CD14-positive monocyte (primary cell): ENCODE data around the gene MOCOS. TPM values are rescaled to one million over a fixed set of nuclear protein-coding genes. Genes with fewer than 3 reads are reported as not detected.
A peak's percentile ranks its signal among the peaks of the same experiment; 100 is the strongest.

Source experiments
- DNase-seq, 3 donors: peaks; one replicate each; pipeline ENCODE4 v3.0.0-alpha.2; 2011 to 2022
- H2AFZ ChIP-seq: 2 replicates; pipeline ENCODE4 v1.6.0; 2012; ENCODE audit warnings: mild to moderate bottlenecking, low read depth, low read length, inconsistent platforms; ENCODE audit not compliant: insufficient read depth, poor library complexity, severe bottlenecking
- H3K27ac ChIP-seq, 2 donors: 1 replicate in 1 of 2; 2 replicates in 1 of 2; pipeline ENCODE4 v1.5.1; 2012 to 2013; ENCODE audit warnings: low read length in 2 of 2, control low read depth in 1 of 2, inconsistent platforms in 1 of 2, low read depth in 1 of 2, mild to moderate bottlenecking in 1 of 2
- H3K27me3 ChIP-seq, 2 donors: one replicate each; pipeline versions ENCODE4 v1.6.0 to v1.6.1; 2011 to 2013; ENCODE audit warnings: low read length in 2 of 2; ENCODE audit not compliant: control insufficient read depth in 2 of 2, insufficient read depth in 2 of 2
- H3K36me3 ChIP-seq, 2 donors: replicated peaks in 1 of 2; 1 replicate in 1 of 2; 2 replicates in 1 of 2; pipeline versions ENCODE4 v1.5.1 to v1.6.1; 2012 to 2013; ENCODE audit warnings: low read length in 2 of 2, control low read depth in 1 of 2, inconsistent platforms in 1 of 2, mild to moderate bottlenecking in 1 of 2; ENCODE audit not compliant: insufficient read depth in 2 of 2, control insufficient read depth in 1 of 2
- H3K4me1 ChIP-seq, 2 donors: 1 replicate in 1 of 2; 2 replicates in 1 of 2; pipeline versions ENCODE4 v1.5.1 to v1.6.1; 2012 to 2013; ENCODE audit warnings: low read length in 2 of 2, control low read depth in 1 of 2, inconsistent platforms in 1 of 2, mild to moderate bottlenecking in 1 of 2, moderate library complexity in 1 of 2; ENCODE audit not compliant: insufficient read depth in 2 of 2, control insufficient read depth in 1 of 2
- H3K4me2 ChIP-seq: replicated peaks from 2 replicates; pipeline ENCODE3; 2012; ENCODE audit warnings: low read length, moderate library complexity, mild to moderate bottlenecking; ENCODE audit not compliant: poor library complexity, severe bottlenecking; ENCODE audit errors: extremely low read depth
- H3K4me3 ChIP-seq, 3 experiments: fragments of 200-600 bp in 1 of 3; sonication (generic) in 1 of 3; replicated peaks in 1 of 3; 1 replicate in 2 of 3; 2 replicates in 1 of 3; pipeline ENCODE4 v1.5.1; 2011 to 2013; ENCODE audit warnings: low read length in 3 of 3, mild to moderate bottlenecking in 3 of 3, control low read depth in 2 of 3, low read depth in 2 of 3, inconsistent platforms in 1 of 3, moderate library complexity in 1 of 3
- H3K79me2 ChIP-seq: 2 replicates; pipeline ENCODE4 v1.6.0; 2012; ENCODE audit warnings: mild to moderate bottlenecking, control low read depth, inconsistent platforms, low read length, moderate library complexity; ENCODE audit not compliant: insufficient read depth
- H3K9ac ChIP-seq: 2 replicates; pipeline ENCODE4 v1.6.0; 2017; ENCODE audit warnings: low read length, mild to moderate bottlenecking; ENCODE audit not compliant: insufficient read depth, poor library complexity, severe bottlenecking
- H3K9me3 ChIP-seq, 2 donors: replicated peaks in 1 of 2; 1 replicate in 1 of 2; 2 replicates in 1 of 2; pipeline versions ENCODE4 v1.5.1 to v1.6.1; 2012 to 2013; ENCODE audit warnings: low read length in 2 of 2, control low read depth in 1 of 2; ENCODE audit not compliant: control insufficient read depth in 1 of 2, insufficient read depth in 1 of 2
- H4K20me1 ChIP-seq: 2 replicates; pipeline ENCODE4 v1.6.0; 2012; ENCODE audit warnings: mild to moderate bottlenecking, low read length, control low read depth, moderate library complexity; ENCODE audit not compliant: insufficient read depth
- H3K27ac Mint-ChIP-seq, 7 donors: one replicate each; pipeline ENCODE4 v1.8.0; 2020; ENCODE audit warnings: mild to moderate bottlenecking in 7 of 7, mixed read lengths in 7 of 7, moderate library complexity in 6 of 7, inconsistent platforms in 2 of 7
- H3K27me3 Mint-ChIP-seq, 3 donors: one replicate each; pipeline ENCODE4 v1.8.0; 2021 to 2022; ENCODE audit warnings: low read depth in 3 of 3, mild to moderate bottlenecking in 3 of 3, mixed read lengths in 3 of 3, moderate library complexity in 3 of 3, inconsistent platforms in 1 of 3
- H3K36me3 Mint-ChIP-seq, 2 donors: one replicate each; pipeline ENCODE4 v1.8.0; 2020; ENCODE audit warnings: mixed read lengths in 2 of 2, inconsistent platforms in 1 of 2, mild to moderate bottlenecking in 1 of 2
- H3K4me1 Mint-ChIP-seq: one replicate; pipeline ENCODE4 v1.8.0; 2020; ENCODE audit warnings: mild to moderate bottlenecking, mixed read lengths
- H3K4me3 Mint-ChIP-seq, 2 donors: one replicate each; pipeline ENCODE4 v1.8.0; 2020; ENCODE audit warnings: mild to moderate bottlenecking in 2 of 2, mixed read lengths in 2 of 2, moderate library complexity in 1 of 2
- H3K9me3 Mint-ChIP-seq, 7 donors: one replicate each; pipeline ENCODE4 v1.8.0; 2020 to 2022; ENCODE audit warnings: mixed read lengths in 7 of 7, mild to moderate bottlenecking in 6 of 7, moderate library complexity in 6 of 7, inconsistent platforms in 2 of 7
- CTCF ChIP-seq: fragments of 200-600 bp; IDR thresholded peaks from one replicate; pipeline ENCODE4 v1.8.0; 2022; ENCODE audit warnings: antibody characterized with exemption, mild to moderate bottlenecking
- WGBS: methylation state at CpG from one replicate; pipeline ENCODE4 v1.1.5; 2013; ENCODE audit warnings: missing lambda C conversion rate; ENCODE audit not compliant: insufficient coverage; 5-methylcytosine and 5-hydroxymethylcytosine counted together
- intact Hi-C, 2 donors: fragments of 100-400 bp; cut with micrococcal nuclease; formaldehyde crosslinking; loops; one replicate each; pipeline versions ENCODE4 v1.15.0 to v1.15.1; 2023
- polyA plus RNA-seq, 3 donors: library from polyadenylated mRNA; depleted of rRNA in 1 of 3; unstranded in 2 of 3; stranded (reverse) in 1 of 3; fragments of 300-500 nt in 2 of 3; fragments of >200 nt in 1 of 3; fragmentation: Illumina TruSeq in 2 of 3; gene quantifications; 1 replicate in 2 of 3; 2 replicates in 1 of 3; pipeline ENCODE4 v1.2.3, GENCODE V29; 2012 to 2021

Gene MOCOS
- polyA plus RNA-seq, 3 donors: 0.03 to 0.05 TPM; not detected in 1

GRCh38 chr18:36141576-36141975 lies 45.7 kb upstream of the MOCOS start:
- Mint-ChIP-seq H3K36me3 (peaks cover 71 to 82% of the 10 kb centered on the region in 2 donors), H3K27ac (peak overlapping the region in 2 of 7 donors; percentile 16 to 20), H3K4me1 (no peaks in the 10 kb centered on the region), H3K9me3 (no peaks in the 10 kb centered on the region), H3K4me3 (no peak overlapping the region), H3K27me3 (no peaks in the 10 kb centered on the region)
- TF ChIP-seq CTCF: no peak
- H3K4me1 ChIP-seq: no peaks in the 10 kb centered on the region
- no peak overlapping the region for H3K4me2 ChIP-seq
- intact Hi-C loops: no loop called here
- H3K27me3 ChIP-seq: no peaks in the 10 kb centered on the region
- H3K79me2 ChIP-seq: no peaks in the 10 kb centered on the region
- H3K9me3 ChIP-seq: no peaks in the 10 kb centered on the region
- DNase-seq: peak in 1 of 3 donors; percentile 8
- H2AFZ ChIP-seq: no peak overlapping the region
- H3K36me3 ChIP-seq: peaks cover 91 to 96% of the 10 kb centered on the region in 2 donors
- H3K27ac ChIP-seq: no peak overlapping the region
- H3K4me3 ChIP-seq: no peak overlapping the region
- WGBS: 33% methylated on average over 1 of the region's 4 CpGs
- H4K20me1 ChIP-seq: no peaks in the 10 kb centered on the region
- no peak overlapping the region for H3K9ac ChIP-seq

- no peak for TF ChIP-seq CTCF
- intact Hi-C loops: no loop called here
- Histone ChIP-seq H3K9ac (no peak overlapping the region), H3K4me2 (no peak overlapping the region), H3K27me3 (no peaks in the 10 kb centered on the region), H3K79me2 (no peaks in the 10 kb centered on the region), H3K9me3 (no peaks in the 10 kb centered on the region), H3K4me3 (no peak overlapping the region), H3K36me3 (peaks cover 93 to 96% of the 10 kb centered on the region in 2 donors), H2AFZ (no peak overlapping the region), H3K4me1 (no peaks in the 10 kb centered on the region), H3K27ac (no peak overlapping the region), H4K20me1 (no peaks in the 10 kb centered on the region)
- no peaks in the 10 kb centered on the region for H3K4me1 Mint-ChIP-seq
- no peak overlapping the region for H3K27ac Mint-ChIP-seq
- 100% methylated on average over 1 of the region's 3 CpGs for WGBS
- H3K4me3 Mint-ChIP-seq: no peak overlapping the region
- no peak for DNase-seq
- H3K36me3 Mint-ChIP-seq: peaks cover 68 to 82% of the 10 kb centered on the region in 2 donors
- H3K27me3 Mint-ChIP-seq: no peaks in the 10 kb centered on the region
- no peaks in the 10 kb centered on the region for H3K9me3 Mint-ChIP-seq
These were observed 44.5 kb upstream of the MOCOS start for GRCh38 chr18:36142751-36143150.
